ENCODE data around the gene SLX9.
"Not testable (repeated sequence)": the region's sequence is repeated elsewhere in the genome, so short reads cannot be mapped to it uniquely, and the experiment has no call there.

The SLX9 gene

DNA sequence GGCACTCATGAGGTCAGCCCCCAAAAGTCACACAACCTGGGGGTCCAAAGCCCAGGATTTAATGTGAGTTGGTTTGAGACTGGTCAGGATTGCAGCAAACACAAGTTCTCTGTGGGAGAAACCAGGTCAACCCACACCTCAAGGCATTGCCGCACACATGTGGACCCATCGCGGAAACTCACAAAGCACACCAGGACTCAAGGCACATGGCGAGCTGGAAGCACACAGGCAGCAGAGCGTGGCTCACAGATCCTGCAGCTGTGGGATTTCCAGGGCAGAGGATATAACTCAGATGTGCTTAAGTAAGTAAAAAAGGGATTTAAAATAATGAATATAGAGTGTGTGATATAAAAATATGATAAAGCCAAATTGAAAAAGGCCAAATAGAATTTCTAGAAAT, 82.9 kb downstream of the SLX9 start:
- no peak overlapping the region for H3K9ac ChIP-seq (ENCODE audit: low read depth, low read length)
- no peak for DNase-seq
- TF ChIP-seq, protein P1, sequence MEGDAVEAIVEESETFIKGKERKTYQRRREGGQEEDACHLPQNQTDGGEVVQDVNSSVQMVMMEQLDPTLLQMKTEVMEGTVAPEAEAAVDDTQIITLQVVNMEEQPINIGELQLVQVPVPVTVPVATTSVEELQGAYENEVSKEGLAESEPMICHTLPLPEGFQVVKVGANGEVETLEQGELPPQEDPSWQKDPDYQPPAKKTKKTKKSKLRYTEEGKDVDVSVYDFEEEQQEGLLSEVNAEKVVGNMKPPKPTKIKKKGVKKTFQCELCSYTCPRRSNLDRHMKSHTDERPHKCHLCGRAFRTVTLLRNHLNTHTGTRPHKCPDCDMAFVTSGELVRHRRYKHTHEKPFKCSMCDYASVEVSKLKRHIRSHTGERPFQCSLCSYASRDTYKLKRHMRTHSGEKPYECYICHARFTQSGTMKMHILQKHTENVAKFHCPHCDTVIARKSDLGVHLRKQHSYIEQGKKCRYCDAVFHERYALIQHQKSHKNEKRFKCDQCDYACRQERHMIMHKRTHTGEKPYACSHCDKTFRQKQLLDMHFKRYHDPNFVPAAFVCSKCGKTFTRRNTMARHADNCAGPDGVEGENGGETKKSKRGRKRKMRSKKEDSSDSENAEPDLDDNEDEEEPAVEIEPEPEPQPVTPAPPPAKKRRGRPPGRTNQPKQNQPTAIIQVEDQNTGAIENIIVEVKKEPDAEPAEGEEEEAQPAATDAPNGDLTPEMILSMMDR (IDR thresholded peaks at IDR 0.05; ENCODE audit: borderline replicate concordance, extremely low read depth, low read length, poor library complexity, severe bottlenecking), result no peak
- no peak for TF ChIP-seq EZH2 (IDR thresholded peaks at IDR 0.05; ENCODE audit: borderline replicate concordance, low read depth, low read length, severe bottlenecking)
- no peaks in the 10 kb centered on the region for H3K36me3 ChIP-seq (ENCODE audit: insufficient read depth, low read length)
- H4K20me1 ChIP-seq (ENCODE audit: insufficient read depth, low read length), result no peaks in the 10 kb centered on the region
- no peaks in the 10 kb centered on the region for H3K27me3 ChIP-seq (ENCODE audit: insufficient read depth, low read length, poor library complexity)
- H2AFZ ChIP-seq (ENCODE audit: low read depth, low read length), result no peak overlapping the region
- no peaks in the 10 kb centered on the region for H3K4me1 ChIP-seq (ENCODE audit: insufficient read depth, low read length)
- no peak overlapping the region for H3K4me3 ChIP-seq (ENCODE audit: low read depth in 1 of 2, low read length in 2 of 2)
- H3K79me2 ChIP-seq (ENCODE audit: insufficient read depth, low read length), result no peaks in the 10 kb centered on the region
- H3K4me2 ChIP-seq (ENCODE audit: insufficient read depth, low read length), result no peak overlapping the region
- H3K9me3 ChIP-seq (ENCODE audit: insufficient read depth, low read length, severe bottlenecking), result peaks cover 4% of the 10 kb centered on the region
- no peak overlapping the region for H3K27ac ChIP-seq (ENCODE audit: low read length)
- ATAC-seq (ENCODE audit: insufficient read depth, low read depth), result no peak

DNA sequence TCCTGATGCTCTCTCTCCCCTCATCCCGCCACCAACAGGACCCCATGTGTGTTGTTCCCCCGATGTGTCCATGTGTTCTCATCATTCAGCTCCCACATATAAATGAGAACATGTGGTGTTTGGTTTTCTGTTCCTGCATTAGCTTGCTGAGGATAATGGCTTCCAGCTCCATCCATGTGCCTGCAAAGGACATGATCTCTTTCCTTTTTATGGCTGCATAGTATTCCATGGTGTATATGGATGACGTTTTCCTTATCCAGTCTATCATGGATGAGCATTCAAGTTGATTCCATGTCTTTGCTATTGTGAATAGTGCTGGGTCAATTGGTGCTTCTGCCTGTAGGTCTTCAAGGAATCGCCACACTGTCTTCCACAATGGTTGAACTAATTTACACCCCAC, 84.7 kb downstream of the SLX9 start:
- not testable (repeated sequence) for ATAC-seq (ENCODE audit: insufficient read depth, low read depth); H3K27me3 ChIP-seq (ENCODE audit: insufficient read depth, low read length, poor library complexity)

DNA sequence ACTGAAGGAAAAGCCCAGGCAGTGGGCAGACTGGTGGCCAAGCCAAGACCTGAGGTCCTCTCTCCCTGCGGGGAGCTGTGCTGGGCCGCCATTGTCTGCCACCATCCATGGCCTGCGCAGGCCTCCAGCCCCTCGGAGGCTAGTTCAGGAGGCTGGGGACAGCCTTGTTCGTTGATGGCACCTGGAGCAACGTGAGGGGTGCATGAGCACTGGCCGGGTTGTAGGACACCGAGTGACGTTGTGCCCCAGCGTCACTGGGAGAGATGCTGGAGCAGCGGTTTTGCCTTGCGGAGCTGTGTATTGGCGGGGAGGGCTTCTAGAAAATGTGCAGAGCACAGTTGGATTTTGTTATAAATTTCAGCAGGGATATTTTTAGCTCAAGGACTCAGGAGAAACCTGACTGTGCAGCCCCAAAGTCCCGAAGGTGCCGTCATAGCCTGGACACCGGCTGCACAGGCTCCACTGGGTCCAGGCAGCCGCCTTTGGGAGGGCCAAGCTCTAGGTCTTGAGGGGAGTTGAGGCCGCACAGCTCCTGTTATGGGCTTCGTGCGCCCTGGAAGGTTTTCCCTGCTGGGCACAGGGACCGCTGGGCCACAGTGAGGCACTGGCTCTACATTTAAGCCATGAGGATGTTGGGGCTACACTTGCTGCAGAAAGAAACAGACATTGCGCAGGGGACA, 86.4 kb downstream of the SLX9 start:
- DNase-seq, result no peak
- Histone ChIP-seq H4K20me1 (ENCODE audit: insufficient read depth, low read length) (no peaks in the 10 kb centered on the region), H3K36me3 (ENCODE audit: insufficient read depth, low read length) (no peaks in the 10 kb centered on the region), H3K9me3 (ENCODE audit: insufficient read depth, low read length, severe bottlenecking) (peaks cover 4% of the 10 kb centered on the region), H3K79me2 (ENCODE audit: insufficient read depth, low read length) (no peaks in the 10 kb centered on the region), H3K9ac (ENCODE audit: low read depth, low read length) (no peak overlapping the region), H3K27ac (ENCODE audit: low read length) (no peak overlapping the region), H3K4me2 (ENCODE audit: insufficient read depth, low read length) (no peak overlapping the region), H2AFZ (ENCODE audit: low read depth, low read length) (no peak overlapping the region), H3K4me1 (ENCODE audit: insufficient read depth, low read length) (no peaks in the 10 kb centered on the region), H3K4me3 (ENCODE audit: low read depth in 1 of 2, low read length in 2 of 2) (no peak overlapping the region), H3K27me3 (ENCODE audit: insufficient read depth, low read length, poor library complexity) (no peaks in the 10 kb centered on the region)
- no peak for TF ChIP-seq EZH2 (IDR thresholded peaks at IDR 0.05; ENCODE audit: borderline replicate concordance, low read depth, low read length, severe bottlenecking)
- TF ChIP-seq, protein P1 (IDR thresholded peaks at IDR 0.05; ENCODE audit: borderline replicate concordance, extremely low read depth, low read length, poor library complexity, severe bottlenecking), result no peak
- ATAC-seq (ENCODE audit: insufficient read depth, low read depth), result no peak

More for the DNA sequence above, 84.7 kb downstream of the SLX9 start:
- H3K36me3 ChIP-seq (ENCODE audit: insufficient read depth, low read length); H3K27ac ChIP-seq (ENCODE audit: low read length); H3K4me3 ChIP-seq (ENCODE audit: low read depth in 1 of 2, low read length in 2 of 2); H3K4me2 ChIP-seq (ENCODE audit: insufficient read depth, low read length); H3K4me1 ChIP-seq (ENCODE audit: insufficient read depth, low read length); H4K20me1 ChIP-seq (ENCODE audit: insufficient read depth, low read length); H3K9ac ChIP-seq (ENCODE audit: low read depth, low read length); H3K9me3 ChIP-seq (ENCODE audit: insufficient read depth, low read length, severe bottlenecking); DNase-seq; H3K79me2 ChIP-seq (ENCODE audit: insufficient read depth, low read length); H2AFZ ChIP-seq (ENCODE audit: low read depth, low read length): not testable (repeated sequence)

Data from DND-41 (cell line).